HCT116 (cell line): ENCODE data around the gene MCRIP1. TPM values are rescaled to one million over a fixed set of nuclear protein-coding genes. Genes with fewer than 3 reads are reported as not detected.

ENCODE experiments used
- ATF3 ChIP-seq: IDR thresholded peaks from 2 replicates; pipeline ENCODE4 v1.6.1; 2012
- CBX3 ChIP-seq: IDR thresholded peaks from 2 replicates; pipeline ENCODE4 v1.6.1; 2012; ENCODE audit warnings: low read depth
- EGR1 ChIP-seq: IDR thresholded peaks from 2 replicates; pipeline ENCODE4 v1.6.1; 2012; ENCODE audit warnings: low read depth
- EZH2phosphoT487 ChIP-seq: fragments of 200-600 bp; IDR thresholded peaks from 2 replicates; pipeline ENCODE4 v1.6.1; 2018; ENCODE audit warnings: antibody characterized with exemption, borderline replicate concordance
- JUND ChIP-seq: IDR thresholded peaks from 2 replicates; pipeline ENCODE4 v1.6.1; 2012
- POLR2A ChIP-seq: IDR thresholded peaks from 2 replicates; pipeline ENCODE4 v1.7.0; 2011; ENCODE audit warnings: borderline replicate concordance; ENCODE audit not compliant: insufficient read depth, insufficient read length; ENCODE audit errors: extremely low read depth
- REST ChIP-seq: IDR thresholded peaks from 2 replicates; pipeline ENCODE4 v1.6.1; 2012; ENCODE audit warnings: low read depth
- SIN3A ChIP-seq: IDR thresholded peaks from 2 replicates; pipeline ENCODE4 v1.6.1; 2012; ENCODE audit warnings: low read depth
- TCF7L2 ChIP-seq: IDR thresholded peaks from 2 replicates; pipeline ENCODE4 v1.7.0; 2011; ENCODE audit warnings: borderline replicate concordance, inconsistent platforms; ENCODE audit not compliant: insufficient read depth, insufficient read length; ENCODE audit errors: extremely low read depth
- YY1 ChIP-seq: IDR thresholded peaks from 2 replicates; pipeline ENCODE4 v1.6.1; 2011; ENCODE audit warnings: low read length, low read depth, moderate library complexity, mild to moderate bottlenecking; ENCODE audit not compliant: insufficient replicate concordance; ENCODE audit errors: extremely low read depth
- total RNA-seq: library from RNA; stranded (reverse); gene quantifications from one replicate; pipeline ENCODE4 v1.2.1, GENCODE V29; 2021; ENCODE audit not compliant: unreplicated experiment

The MCRIP1 gene
- total RNA-seq, 1 experiment from 2014 or later, result 59.2 TPM

- TF ChIP-seq REST, result no peak
- no peak for TF ChIP-seq ATF3
- no peak for TF ChIP-seq POLR2A
- no peak for TF ChIP-seq YY1
- TF ChIP-seq CBX3, result no peak
- TF ChIP-seq TCF7L2, result no peak
- TF ChIP-seq SIN3A, result no peak
- no peak for TF ChIP-seq EZH2phosphoT487
- TF ChIP-seq EGR1, result no peak
- TF ChIP-seq JUND, result no peak
Observed at GRCh38 chr17:81834831-81835267, 1.8 kb upstream of the MCRIP1 start, which contains the start of gene PPP1R27 (continued).
